ENCODE data around the gene HIPK1.

DNA sequence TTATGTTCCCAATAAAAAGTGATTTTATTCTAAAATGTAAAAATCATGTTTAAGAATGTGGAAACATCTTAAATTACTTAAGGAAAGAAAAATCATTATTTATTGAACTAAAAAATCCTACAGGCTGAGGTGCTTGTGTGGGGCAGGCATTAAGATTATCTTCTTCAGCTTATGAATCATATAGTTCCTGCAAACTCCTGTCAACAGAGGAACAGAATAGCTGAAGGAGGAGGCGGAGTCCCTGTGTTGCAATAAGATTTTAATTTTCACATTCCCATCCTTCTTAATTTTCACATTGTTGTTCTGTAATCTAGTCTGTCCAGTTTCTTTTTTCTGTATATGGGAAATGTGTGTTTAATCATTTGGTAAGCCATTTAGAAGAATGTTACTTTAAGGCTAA is 29.6 kb downstream of the HIPK1 start:
- TF ChIP-seq, protein P1, sequence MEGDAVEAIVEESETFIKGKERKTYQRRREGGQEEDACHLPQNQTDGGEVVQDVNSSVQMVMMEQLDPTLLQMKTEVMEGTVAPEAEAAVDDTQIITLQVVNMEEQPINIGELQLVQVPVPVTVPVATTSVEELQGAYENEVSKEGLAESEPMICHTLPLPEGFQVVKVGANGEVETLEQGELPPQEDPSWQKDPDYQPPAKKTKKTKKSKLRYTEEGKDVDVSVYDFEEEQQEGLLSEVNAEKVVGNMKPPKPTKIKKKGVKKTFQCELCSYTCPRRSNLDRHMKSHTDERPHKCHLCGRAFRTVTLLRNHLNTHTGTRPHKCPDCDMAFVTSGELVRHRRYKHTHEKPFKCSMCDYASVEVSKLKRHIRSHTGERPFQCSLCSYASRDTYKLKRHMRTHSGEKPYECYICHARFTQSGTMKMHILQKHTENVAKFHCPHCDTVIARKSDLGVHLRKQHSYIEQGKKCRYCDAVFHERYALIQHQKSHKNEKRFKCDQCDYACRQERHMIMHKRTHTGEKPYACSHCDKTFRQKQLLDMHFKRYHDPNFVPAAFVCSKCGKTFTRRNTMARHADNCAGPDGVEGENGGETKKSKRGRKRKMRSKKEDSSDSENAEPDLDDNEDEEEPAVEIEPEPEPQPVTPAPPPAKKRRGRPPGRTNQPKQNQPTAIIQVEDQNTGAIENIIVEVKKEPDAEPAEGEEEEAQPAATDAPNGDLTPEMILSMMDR (IDR thresholded peaks at IDR 0.05) = no peak
- TF ChIP-seq POLR2A (IDR thresholded peaks at IDR 0.05) = no peak
